Peyer's patch (tissue), 4 donors: ENCODE results near the gene KCND2.

ENCODE experiments used
- CTCF ChIP-seq, 6 experiments: fragments of 450-650 bp in 4 of 6; fragments of 200-600 bp in 2 of 6; sonication (generic) in 1 of 6; IDR thresholded peaks; one replicate each; pipeline ENCODE4 v1.5.1; 2017 to 2019; ENCODE audit warnings: antibody characterized with exemption in 6 of 6, mild to moderate bottlenecking in 3 of 6, moderate library complexity in 1 of 6
- POLR2A ChIP-seq, 2 donors: fragments of 450-650 bp; IDR thresholded peaks; one replicate each; pipeline ENCODE4 v1.5.1; 2017; ENCODE audit warnings: antibody characterized with exemption in 2 of 2, mild to moderate bottlenecking in 2 of 2, moderate library complexity in 2 of 2

GRCh38 chr7:120233338-120233737 lies 39.6 kb upstream of the KCND2 start:
- TF ChIP-seq CTCF (IDR thresholded peaks at IDR 0.05) (no peak), POLR2A (IDR thresholded peaks at IDR 0.05) (no peak)
